ENCODE data around the gene SHISAL2A. TPM values are rescaled to one million over a fixed set of nuclear protein-coding genes. Genes with fewer than 3 reads are reported as not detected.

Gene SHISAL2A
- total and polyA plus RNA-seq, 4 donors, result 0.30 to 2.1 (median 1.5) TPM

- H3K27me3 ChIP-seq (ENCODE audit: control insufficient read depth, insufficient read depth, low read length), result no peaks in the 10 kb centered on the region
- WGBS (ENCODE audit: insufficient coverage), result 98% methylated on average over 7 of the region's 7 CpGs
- DNase-seq (ENCODE audit: low read depth in 4 of 6, low spot score in 6 of 6), result no peak
- peaks cover 22% of the 10 kb centered on the region for H3K4me1 ChIP-seq (ENCODE audit: control insufficient read depth, insufficient read depth, low read length)
- no peaks in the 10 kb centered on the region for H3K9me3 ChIP-seq (ENCODE audit: control insufficient read depth, insufficient read depth, low read length)
- H3K36me3 ChIP-seq (ENCODE audit: control insufficient read depth, insufficient read depth, low read length), result no peaks in the 10 kb centered on the region
- H3K27ac ChIP-seq (ENCODE audit: low read depth, low read length), result no peak overlapping the region
- H3K4me3 ChIP-seq (ENCODE audit: low read depth, low read length), result no peak overlapping the region
Measured at GRCh38 chr1:52599236-52599635, 33.7 kb upstream of the SHISAL2A start.

GRCh38 chr1:52600533-52601179 is 32.3 kb upstream of the SHISAL2A start:
- Histone ChIP-seq H3K4me1 (ENCODE audit: control insufficient read depth, insufficient read depth, low read length) (peaks cover 22% of the 10 kb centered on the region), H3K36me3 (ENCODE audit: control insufficient read depth, insufficient read depth, low read length) (peaks cover 2% of the 10 kb centered on the region), H3K27ac (ENCODE audit: low read depth, low read length) (no peak overlapping the region), H3K27me3 (ENCODE audit: control insufficient read depth, insufficient read depth, low read length) (no peaks in the 10 kb centered on the region), H3K9me3 (ENCODE audit: control insufficient read depth, insufficient read depth, low read length) (no peaks in the 10 kb centered on the region), H3K4me3 (ENCODE audit: low read depth, low read length) (no peak overlapping the region)
- DNase-seq (ENCODE audit: low read depth in 4 of 6, low spot score in 6 of 6), result no peak
- 97% methylated on average over 8 of the region's 8 CpGs for WGBS (ENCODE audit: insufficient coverage)

- no peak for DNase-seq (ENCODE audit: low read depth in 4 of 6, low spot score in 6 of 6)
- peaks cover 22% of the 10 kb centered on the region for H3K4me1 ChIP-seq (ENCODE audit: control insufficient read depth, insufficient read depth, low read length)
- H3K9me3 ChIP-seq (ENCODE audit: control insufficient read depth, insufficient read depth, low read length), result no peaks in the 10 kb centered on the region
- WGBS (ENCODE audit: insufficient coverage), result 71% methylated on average over 3 of the region's 3 CpGs
- no peaks in the 10 kb centered on the region for H3K27me3 ChIP-seq (ENCODE audit: control insufficient read depth, insufficient read depth, low read length)
- H3K36me3 ChIP-seq (ENCODE audit: control insufficient read depth, insufficient read depth, low read length), result peaks cover 3% of the 10 kb centered on the region
- peak overlapping the region; percentile 57 for H3K4me3 ChIP-seq (ENCODE audit: low read depth, low read length)
- no peak overlapping the region for H3K27ac ChIP-seq (ENCODE audit: low read depth, low read length)
Measured at GRCh38 chr1:52601519-52601918, 31.4 kb upstream of the SHISAL2A start.

- H3K4me3 ChIP-seq (ENCODE audit: low read depth, low read length), result peak within 1 kb of the TSS; percentile 57
- DNase-seq (ENCODE audit: low read depth in 4 of 6, low spot score in 6 of 6), result peak in 4 of 6 donors; percentile 28 to 78 (median 54)
- H3K36me3 ChIP-seq (ENCODE audit: control insufficient read depth, insufficient read depth, low read length), result peaks cover 10% of the 10 kb centered on the region
- no peaks in the 10 kb centered on the region for H3K9me3 ChIP-seq (ENCODE audit: control insufficient read depth, insufficient read depth, low read length)
- H3K27ac ChIP-seq (ENCODE audit: low read depth, low read length), result peak within 1 kb of the TSS; percentile 76
- peaks cover 22% of the 10 kb centered on the region for H3K4me1 ChIP-seq (ENCODE audit: control insufficient read depth, insufficient read depth, low read length)
- H3K27me3 ChIP-seq (ENCODE audit: control insufficient read depth, insufficient read depth, low read length), result no peaks in the 10 kb centered on the region
- under 1% methylated on average over 97 of the region's 97 CpGs for WGBS (ENCODE audit: insufficient coverage)
Measured at GRCh38 chr1:52601991-52602855, 30.7 kb upstream of the SHISAL2A start, which contains the start of gene GPX7. TSS of gene GPX7 (plus strand) at chr1:52602371. CDS start at chr1:52602410, 39 bp downstream.

- peak in 4 of 6 donors; percentile 15 to 62 (median 46) for DNase-seq (ENCODE audit: low read depth in 4 of 6, low spot score in 6 of 6)
- Histone ChIP-seq H3K9me3 (ENCODE audit: control insufficient read depth, insufficient read depth, low read length) (no peaks in the 10 kb centered on the region), H3K4me3 (ENCODE audit: low read depth, low read length) (peak overlapping the region; percentile 57), H3K27me3 (ENCODE audit: control insufficient read depth, insufficient read depth, low read length) (no peaks in the 10 kb centered on the region), H3K27ac (ENCODE audit: low read depth, low read length) (peak overlapping the region; percentile 57), H3K36me3 (ENCODE audit: control insufficient read depth, insufficient read depth, low read length) (peaks cover 15% of the 10 kb centered on the region), H3K4me1 (ENCODE audit: control insufficient read depth, insufficient read depth, low read length) (peaks cover 22% of the 10 kb centered on the region)
- 29% methylated on average over 18 of the region's 21 CpGs for WGBS (ENCODE audit: insufficient coverage)
Measured at GRCh38 chr1:52602856-52603600, 29.9 kb upstream of the SHISAL2A start.

GRCh38 chr1:52603630-52604029 is 29.3 kb upstream of the SHISAL2A start:
- H3K27ac ChIP-seq (ENCODE audit: low read depth, low read length), result no peak overlapping the region
- no peaks in the 10 kb centered on the region for H3K27me3 ChIP-seq (ENCODE audit: control insufficient read depth, insufficient read depth, low read length)
- H3K9me3 ChIP-seq (ENCODE audit: control insufficient read depth, insufficient read depth, low read length), result no peaks in the 10 kb centered on the region
- WGBS (ENCODE audit: insufficient coverage), result 83% methylated on average over 4 of the region's 6 CpGs
- peaks cover 22% of the 10 kb centered on the region for H3K4me1 ChIP-seq (ENCODE audit: control insufficient read depth, insufficient read depth, low read length)
- peaks cover 19% of the 10 kb centered on the region for H3K36me3 ChIP-seq (ENCODE audit: control insufficient read depth, insufficient read depth, low read length)
- no peak overlapping the region for H3K4me3 ChIP-seq (ENCODE audit: low read depth, low read length)
- peak in 1 of 6 donors; percentile 70 for DNase-seq (ENCODE audit: low read depth in 4 of 6, low spot score in 6 of 6)

GRCh38 chr1:52604063-52604770 is 28.8 kb upstream of the SHISAL2A start:
- Histone ChIP-seq H3K36me3 (ENCODE audit: control insufficient read depth, insufficient read depth, low read length) (peaks cover 22% of the 10 kb centered on the region), H3K9me3 (ENCODE audit: control insufficient read depth, insufficient read depth, low read length) (no peaks in the 10 kb centered on the region), H3K27me3 (ENCODE audit: control insufficient read depth, insufficient read depth, low read length) (no peaks in the 10 kb centered on the region), H3K4me1 (ENCODE audit: control insufficient read depth, insufficient read depth, low read length) (peaks cover 22% of the 10 kb centered on the region), H3K4me3 (ENCODE audit: low read depth, low read length) (no peak overlapping the region), H3K27ac (ENCODE audit: low read depth, low read length) (no peak overlapping the region)
- DNase-seq (ENCODE audit: low read depth in 4 of 6, low spot score in 6 of 6), result no peak
- WGBS (ENCODE audit: insufficient coverage), result 72% methylated on average over 2 of the region's 3 CpGs

- H3K9me3 ChIP-seq (ENCODE audit: control insufficient read depth, insufficient read depth, low read length), result no peaks in the 10 kb centered on the region
- H3K27me3 ChIP-seq (ENCODE audit: control insufficient read depth, insufficient read depth, low read length), result no peaks in the 10 kb centered on the region
- no peak overlapping the region for H3K27ac ChIP-seq (ENCODE audit: low read depth, low read length)
- no peak overlapping the region for H3K4me3 ChIP-seq (ENCODE audit: low read depth, low read length)
- no peak for DNase-seq (ENCODE audit: low read depth in 4 of 6, low spot score in 6 of 6)
- H3K4me1 ChIP-seq (ENCODE audit: control insufficient read depth, insufficient read depth, low read length), result no peaks in the 10 kb centered on the region
- 77% methylated on average over 1 of the region's 2 CpGs for WGBS (ENCODE audit: insufficient coverage)
- H3K36me3 ChIP-seq (ENCODE audit: control insufficient read depth, insufficient read depth, low read length), result peaks cover 17% of the 10 kb centered on the region
Measured at GRCh38 chr1:52613636-52614373, 19.2 kb upstream of the SHISAL2A start.
